Right lobe of liver (tissue), 6 donors: ENCODE data around the gene MDM1. TPM values are rescaled to one million over a fixed set of nuclear protein-coding genes. Genes with fewer than 3 reads are reported as not detected.

Experiments
- ATAC-seq, 4 donors: fragments of 200-7000 bp; cut with Tn5 transposase; one replicate each; pipeline ENCODE4 v1.9.1; 2020; ENCODE audit warnings: mild to moderate bottlenecking in 4 of 4, moderate library complexity in 4 of 4
- DNase-seq, 3 donors: peaks; one replicate each; pipeline ENCODE4 v3.0.0-alpha.2; 2020
- H3K27ac ChIP-seq, 3 donors: fragments of 200-600 bp; one replicate each; pipeline ENCODE4 v1.8.0; 2022
- H3K27me3 ChIP-seq, 2 donors: fragments of 200-600 bp; one replicate each; pipeline ENCODE4 v1.8.0; 2022
- H3K36me3 ChIP-seq, 4 donors: fragments of 200-600 bp; sonication (generic) in 1 of 4; one replicate each; pipeline versions ENCODE4 v1.5.1 to v1.8.0; 2017 to 2022; ENCODE audit warnings: control low read depth in 1 of 4
- H3K4me1 ChIP-seq, 4 donors: fragments of 200-600 bp; sonication (generic) in 1 of 4; one replicate each; pipeline versions ENCODE4 v1.5.1 to v1.8.0; 2017 to 2022; ENCODE audit warnings: control low read depth in 1 of 4
- H3K4me3 ChIP-seq, 3 donors: fragments of 200-600 bp; one replicate each; pipeline ENCODE4 v1.8.0; 2022
- H3K9me3 ChIP-seq, 4 donors: fragments of 200-600 bp; sonication (generic) in 1 of 4; one replicate each; pipeline versions ENCODE4 v1.5.1 to v1.8.0; 2017 to 2022; ENCODE audit warnings: control low read depth in 1 of 4
- POLR2A ChIP-seq: fragments of 450-650 bp; IDR thresholded peaks from one replicate; pipeline ENCODE4 v1.6.1; 2017; ENCODE audit warnings: antibody characterized with exemption, mild to moderate bottlenecking
- WGBS: methylation state at CpG from one replicate; pipeline ENCODE4 v1.1.6; 2018; ENCODE audit warnings: low coverage, low lambda C conversion rate; ENCODE audit not compliant: insufficient coverage; ENCODE audit errors: missing lambda C conversion rate; 5-methylcytosine and 5-hydroxymethylcytosine counted together
- intact Hi-C, 2 donors: fragments of 100-400 bp; cut with DNase I; formaldehyde crosslinking; loops; one replicate each; pipeline versions ENCODE4 v1.11.2 to v1.14.1; 2022
- total RNA-seq, 6 experiments: library from RNA; depleted of rRNA in 2 of 6; stranded (reverse); fragments of >200 nt in 2 of 6; fragmentation: NEBNext Ultra II Directional in 3 of 6; extraction: Animal tissue kit (Norgen Biotek cat#: 25700) in 3 of 6; gene quantifications; one replicate each; pipeline versions ENCODE4 v1.1.0 to v1.2.4, GENCODE V29; 2016 to 2023
- TF ChIP-seq, protein P1 (sequence below), 4 donors: fragments of 200-600 bp in 3 of 4; fragments of 450-650 bp in 1 of 4; IDR thresholded peaks; one replicate each; pipeline versions ENCODE4 v1.5.1 to v1.8.0; 2016 to 2022; ENCODE audit warnings: antibody characterized with exemption in 4 of 4, mild to moderate bottlenecking in 2 of 4
- donor health status: DM: no; HTN: yes; CAD: no.
- donor health status: DM: no; HTN: no; CAD: no.
- donor health status: DM: no; HTN: no; CAD: no.
- donor health status: DM: no; HTN: yes; CAD: no.
- donor health status: DM: no; HTN: yes; CAD: no.

MDM1 gene
- total RNA-seq, 6 experiments from 2014 or later = 2.9 to 6.6 (median 4.1) TPM

DNA sequence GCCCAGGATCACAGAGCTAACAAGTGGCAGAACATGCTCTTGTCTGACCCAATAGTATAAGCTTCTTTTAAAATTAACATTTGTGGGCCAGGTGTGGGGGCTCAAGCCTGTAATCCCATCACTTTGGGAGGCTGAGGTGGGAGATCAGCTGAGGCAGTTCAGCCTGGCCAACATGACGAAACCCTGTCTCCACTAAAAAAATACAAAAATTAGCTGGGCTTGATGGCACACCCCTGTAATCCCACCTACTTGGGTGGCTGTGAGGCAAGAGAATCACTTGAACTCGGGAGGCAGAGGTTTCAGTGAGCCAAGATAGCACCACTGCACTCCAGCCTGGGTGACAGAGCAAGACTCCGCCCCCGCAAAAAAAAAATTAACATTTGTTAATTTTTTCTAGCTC lies 45.8 kb downstream of the MDM1 start:
- H3K27me3 ChIP-seq = no peaks in the 10 kb centered on the region
- H3K9me3 ChIP-seq = no peaks in the 10 kb centered on the region
- DNase-seq (no peak), ATAC-seq (no peak)
- intact Hi-C loops = no loop called here
- TF ChIP-seq, protein P1, sequence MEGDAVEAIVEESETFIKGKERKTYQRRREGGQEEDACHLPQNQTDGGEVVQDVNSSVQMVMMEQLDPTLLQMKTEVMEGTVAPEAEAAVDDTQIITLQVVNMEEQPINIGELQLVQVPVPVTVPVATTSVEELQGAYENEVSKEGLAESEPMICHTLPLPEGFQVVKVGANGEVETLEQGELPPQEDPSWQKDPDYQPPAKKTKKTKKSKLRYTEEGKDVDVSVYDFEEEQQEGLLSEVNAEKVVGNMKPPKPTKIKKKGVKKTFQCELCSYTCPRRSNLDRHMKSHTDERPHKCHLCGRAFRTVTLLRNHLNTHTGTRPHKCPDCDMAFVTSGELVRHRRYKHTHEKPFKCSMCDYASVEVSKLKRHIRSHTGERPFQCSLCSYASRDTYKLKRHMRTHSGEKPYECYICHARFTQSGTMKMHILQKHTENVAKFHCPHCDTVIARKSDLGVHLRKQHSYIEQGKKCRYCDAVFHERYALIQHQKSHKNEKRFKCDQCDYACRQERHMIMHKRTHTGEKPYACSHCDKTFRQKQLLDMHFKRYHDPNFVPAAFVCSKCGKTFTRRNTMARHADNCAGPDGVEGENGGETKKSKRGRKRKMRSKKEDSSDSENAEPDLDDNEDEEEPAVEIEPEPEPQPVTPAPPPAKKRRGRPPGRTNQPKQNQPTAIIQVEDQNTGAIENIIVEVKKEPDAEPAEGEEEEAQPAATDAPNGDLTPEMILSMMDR (IDR thresholded peaks at IDR 0.05) = no peak
- no peak for TF ChIP-seq POLR2A
- H3K36me3 ChIP-seq = no peaks in the 10 kb centered on the region
- no peak overlapping the region for H3K4me3 ChIP-seq
- H3K27ac ChIP-seq = no peak overlapping the region
- no peaks in the 10 kb centered on the region for H3K4me1 ChIP-seq
- no CpG with 5 or more reads among the region's 4 CpGs for WGBS

DNA sequence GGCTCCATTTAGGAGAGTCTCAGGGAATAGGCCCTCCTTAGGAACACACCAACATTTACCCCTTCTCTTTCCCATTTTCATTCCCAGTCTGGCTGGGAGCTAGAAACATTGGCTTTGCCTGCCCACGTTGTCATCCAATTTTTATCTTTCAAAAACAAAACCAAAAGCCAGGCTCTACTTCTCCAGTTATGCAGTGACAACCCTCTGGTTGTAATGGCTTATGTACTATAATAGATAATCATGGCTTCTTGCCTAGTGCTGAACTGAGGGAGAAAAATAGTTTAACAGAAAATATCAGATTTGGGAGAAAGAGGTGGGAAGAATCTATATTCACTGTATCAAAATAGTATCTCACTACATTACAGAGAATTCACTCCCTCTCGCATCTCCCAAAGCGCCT lies 46.6 kb downstream of the MDM1 start:
- H3K27me3 ChIP-seq = no peaks in the 10 kb centered on the region
- no peaks in the 10 kb centered on the region for H3K36me3 ChIP-seq
- H3K4me3 ChIP-seq = no peak overlapping the region
- no peaks in the 10 kb centered on the region for H3K9me3 ChIP-seq
- no peak for ATAC-seq
- WGBS = 82% methylated on average over 3 of the region's 3 CpGs
- H3K4me1 ChIP-seq = no peaks in the 10 kb centered on the region
- no peak for DNase-seq
- no peak overlapping the region for H3K27ac ChIP-seq
- TF ChIP-seq POLR2A = no peak
- TF ChIP-seq, protein P1 (IDR thresholded peaks at IDR 0.05) = no peak
- intact Hi-C loops = no loop called here

DNA sequence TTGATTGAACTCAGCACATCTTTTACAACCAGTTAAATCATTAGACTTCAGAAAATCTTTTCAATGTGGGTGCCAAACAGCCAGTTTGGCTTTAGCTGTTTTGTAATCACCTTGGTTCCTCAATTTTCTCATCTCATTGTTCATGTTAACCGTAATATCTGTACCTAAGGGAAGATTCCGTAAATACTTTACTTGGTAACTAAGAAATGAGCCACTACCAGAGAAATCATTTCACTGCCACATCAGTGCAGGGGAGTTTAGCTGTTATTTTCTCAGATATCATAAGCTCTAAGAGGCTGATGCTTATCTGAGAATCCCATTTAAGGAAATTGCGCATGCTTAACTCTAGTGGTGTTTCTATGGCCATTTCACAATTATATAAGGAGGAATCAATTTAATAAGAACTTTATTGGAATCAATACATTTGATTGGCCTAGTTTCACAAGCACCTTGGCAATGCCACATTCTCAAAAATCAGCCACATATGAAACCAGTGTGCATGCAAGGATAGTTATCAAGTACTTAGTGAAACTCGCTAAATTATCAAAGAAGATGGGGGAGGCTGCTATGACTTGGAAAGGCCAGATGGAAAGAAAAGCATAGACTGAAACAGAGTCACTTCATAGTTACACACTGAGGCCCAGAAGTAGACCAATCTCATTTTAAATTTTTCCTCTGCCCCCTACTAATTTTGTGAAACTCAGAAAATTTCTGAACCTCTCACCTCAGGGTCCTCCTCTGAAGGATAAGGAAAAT lies 50.7 kb downstream of the MDM1 start:
- DNase-seq (no peak), ATAC-seq (no peak)
- no peaks in the 10 kb centered on the region for H3K36me3 ChIP-seq
- intact Hi-C loops = no loop called here
- no peaks in the 10 kb centered on the region for H3K27me3 ChIP-seq
- no peak overlapping the region for H3K27ac ChIP-seq
- H3K9me3 ChIP-seq = no peaks in the 10 kb centered on the region
- no peaks in the 10 kb centered on the region for H3K4me1 ChIP-seq
- H3K4me3 ChIP-seq = no peak overlapping the region
- 89% methylated on average over 4 of the region's 4 CpGs for WGBS
- TF ChIP-seq, protein P1 (IDR thresholded peaks at IDR 0.05) = no peak
- TF ChIP-seq POLR2A = no peak

DNA sequence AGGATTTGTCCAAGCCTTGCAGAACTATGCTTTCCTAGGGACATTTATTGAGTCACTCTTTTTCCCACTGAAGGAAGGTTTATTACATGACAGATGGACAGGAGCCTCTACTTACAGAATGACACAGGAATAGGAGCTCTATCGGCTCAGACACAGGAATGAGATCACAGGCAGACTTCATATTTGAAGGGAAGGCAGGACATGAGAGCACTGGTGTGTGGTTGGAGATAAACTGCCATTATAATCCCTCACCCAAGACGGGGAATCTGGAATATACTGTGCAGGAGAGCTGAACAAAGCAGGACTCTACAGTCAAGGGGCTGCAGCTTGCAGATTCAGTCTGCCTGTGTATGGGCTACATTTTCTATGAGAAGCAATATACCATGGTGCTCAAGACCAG lies 51.9 kb downstream of the MDM1 start:
- Histone ChIP-seq H3K4me3 (no peak overlapping the region), H3K36me3 (no peaks in the 10 kb centered on the region), H3K9me3 (no peaks in the 10 kb centered on the region), H3K27me3 (no peaks in the 10 kb centered on the region), H3K4me1 (no peaks in the 10 kb centered on the region), H3K27ac (no peak overlapping the region)
- TF ChIP-seq, protein P1 (IDR thresholded peaks at IDR 0.05) = no peak
- TF ChIP-seq POLR2A = no peak
- 80% methylated on average over 1 of the region's 2 CpGs for WGBS
- intact Hi-C loops = no loop called here
- ATAC-seq (no peak), DNase-seq (no peak)
